Measurements from ENCODE around the gene HPCAL1.

DNA sequence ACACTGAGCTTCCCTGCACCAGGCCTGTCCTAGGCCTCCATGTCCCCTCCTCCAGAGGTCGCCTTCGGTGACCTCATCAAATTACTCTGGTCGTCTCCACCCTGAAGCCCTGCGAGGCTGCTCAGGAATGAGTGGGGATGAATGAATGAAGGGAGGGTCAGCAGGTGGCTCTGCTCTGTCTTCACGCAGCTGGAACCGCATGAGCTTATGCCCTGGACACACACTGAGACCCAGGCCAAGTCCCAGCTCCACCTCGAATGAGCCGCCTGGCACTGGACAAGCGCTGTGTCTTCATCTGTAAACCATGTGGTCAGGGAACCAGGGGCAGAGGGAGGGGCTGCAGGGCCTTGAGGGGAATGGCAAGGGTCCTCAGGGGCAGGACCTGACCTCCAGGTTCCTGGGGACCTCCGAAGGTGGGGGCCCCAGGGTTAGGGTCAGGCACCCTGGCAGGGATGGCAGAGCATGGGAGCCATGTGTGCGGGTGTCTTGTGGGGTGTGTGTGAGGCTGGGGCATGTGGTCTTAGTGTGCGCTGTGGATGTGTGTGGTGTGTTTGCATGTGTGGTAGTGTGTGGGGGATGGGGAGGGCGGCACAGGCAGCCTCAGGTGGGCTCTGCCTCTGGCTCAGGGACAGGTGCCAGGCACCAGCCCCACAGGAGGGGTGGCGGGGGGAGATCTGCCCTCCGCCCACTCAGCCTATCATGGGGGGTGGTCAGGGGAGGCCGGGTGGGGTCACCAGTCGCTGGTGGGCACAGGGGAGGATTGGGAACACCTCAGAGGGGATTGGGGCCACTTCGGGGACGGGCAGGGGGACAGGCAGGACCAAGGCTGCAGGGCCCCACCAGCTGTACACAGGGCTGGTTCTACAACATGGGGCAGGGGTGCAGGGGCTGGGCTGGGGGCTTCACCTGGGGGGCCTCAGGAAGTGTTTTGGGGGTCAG is 131.5 kb downstream of the HPCAL1 start:
- TF ChIP-seq, protein P1, sequence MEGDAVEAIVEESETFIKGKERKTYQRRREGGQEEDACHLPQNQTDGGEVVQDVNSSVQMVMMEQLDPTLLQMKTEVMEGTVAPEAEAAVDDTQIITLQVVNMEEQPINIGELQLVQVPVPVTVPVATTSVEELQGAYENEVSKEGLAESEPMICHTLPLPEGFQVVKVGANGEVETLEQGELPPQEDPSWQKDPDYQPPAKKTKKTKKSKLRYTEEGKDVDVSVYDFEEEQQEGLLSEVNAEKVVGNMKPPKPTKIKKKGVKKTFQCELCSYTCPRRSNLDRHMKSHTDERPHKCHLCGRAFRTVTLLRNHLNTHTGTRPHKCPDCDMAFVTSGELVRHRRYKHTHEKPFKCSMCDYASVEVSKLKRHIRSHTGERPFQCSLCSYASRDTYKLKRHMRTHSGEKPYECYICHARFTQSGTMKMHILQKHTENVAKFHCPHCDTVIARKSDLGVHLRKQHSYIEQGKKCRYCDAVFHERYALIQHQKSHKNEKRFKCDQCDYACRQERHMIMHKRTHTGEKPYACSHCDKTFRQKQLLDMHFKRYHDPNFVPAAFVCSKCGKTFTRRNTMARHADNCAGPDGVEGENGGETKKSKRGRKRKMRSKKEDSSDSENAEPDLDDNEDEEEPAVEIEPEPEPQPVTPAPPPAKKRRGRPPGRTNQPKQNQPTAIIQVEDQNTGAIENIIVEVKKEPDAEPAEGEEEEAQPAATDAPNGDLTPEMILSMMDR (conservative IDR thresholded peaks at IDR 0.05; ENCODE audit: low read length), result no peak
- no peak for TF ChIP-seq EZH2phosphoT487 (IDR thresholded peaks at IDR 0.05; ENCODE audit: borderline replicate concordance)

Data from Loucy (cell line).